ENCODE data around the gene LIM2.
"Not testable (repeated sequence)": the region's sequence is repeated elsewhere in the genome, so short reads cannot be mapped to it uniquely, and the experiment has no call there.

DNA sequence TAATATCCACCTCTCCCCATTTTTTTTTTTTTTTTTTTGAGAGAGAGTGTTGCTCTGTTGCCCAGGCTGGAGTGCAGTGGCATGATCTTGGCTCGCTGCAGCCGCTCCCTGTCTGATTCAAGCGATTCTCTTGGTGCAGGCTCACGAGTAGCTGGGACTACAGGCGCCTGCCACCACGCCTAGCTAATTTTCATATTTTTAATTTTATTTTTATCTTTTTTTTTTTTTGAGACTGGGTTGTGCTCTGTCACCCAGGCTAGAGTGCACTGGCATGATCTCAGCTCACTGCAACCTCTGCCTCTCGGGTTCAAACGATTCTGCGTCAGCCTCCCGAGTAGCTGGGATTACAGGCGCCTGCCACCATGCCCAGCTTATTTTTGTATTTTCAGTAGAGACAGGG is 32.7 kb upstream of the LIM2 start:
- TF ChIP-seq POLR2AphosphoS5 (IDR thresholded peaks at IDR 0.05; ENCODE audit: low read depth); JUNB (IDR thresholded peaks at IDR 0.05; ENCODE audit: unreplicated experiment): not testable (repeated sequence)
- TF ChIP-seq, protein P1, sequence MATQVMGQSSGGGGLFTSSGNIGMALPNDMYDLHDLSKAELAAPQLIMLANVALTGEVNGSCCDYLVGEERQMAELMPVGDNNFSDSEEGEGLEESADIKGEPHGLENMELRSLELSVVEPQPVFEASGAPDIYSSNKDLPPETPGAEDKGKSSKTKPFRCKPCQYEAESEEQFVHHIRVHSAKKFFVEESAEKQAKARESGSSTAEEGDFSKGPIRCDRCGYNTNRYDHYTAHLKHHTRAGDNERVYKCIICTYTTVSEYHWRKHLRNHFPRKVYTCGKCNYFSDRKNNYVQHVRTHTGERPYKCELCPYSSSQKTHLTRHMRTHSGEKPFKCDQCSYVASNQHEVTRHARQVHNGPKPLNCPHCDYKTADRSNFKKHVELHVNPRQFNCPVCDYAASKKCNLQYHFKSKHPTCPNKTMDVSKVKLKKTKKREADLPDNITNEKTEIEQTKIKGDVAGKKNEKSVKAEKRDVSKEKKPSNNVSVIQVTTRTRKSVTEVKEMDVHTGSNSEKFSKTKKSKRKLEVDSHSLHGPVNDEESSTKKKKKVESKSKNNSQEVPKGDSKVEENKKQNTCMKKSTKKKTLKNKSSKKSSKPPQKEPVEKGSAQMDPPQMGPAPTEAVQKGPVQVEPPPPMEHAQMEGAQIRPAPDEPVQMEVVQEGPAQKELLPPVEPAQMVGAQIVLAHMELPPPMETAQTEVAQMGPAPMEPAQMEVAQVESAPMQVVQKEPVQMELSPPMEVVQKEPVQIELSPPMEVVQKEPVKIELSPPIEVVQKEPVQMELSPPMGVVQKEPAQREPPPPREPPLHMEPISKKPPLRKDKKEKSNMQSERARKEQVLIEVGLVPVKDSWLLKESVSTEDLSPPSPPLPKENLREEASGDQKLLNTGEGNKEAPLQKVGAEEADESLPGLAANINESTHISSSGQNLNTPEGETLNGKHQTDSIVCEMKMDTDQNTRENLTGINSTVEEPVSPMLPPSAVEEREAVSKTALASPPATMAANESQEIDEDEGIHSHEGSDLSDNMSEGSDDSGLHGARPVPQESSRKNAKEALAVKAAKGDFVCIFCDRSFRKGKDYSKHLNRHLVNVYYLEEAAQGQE (IDR thresholded peaks at IDR 0.05; ENCODE audit: unreplicated experiment), result not testable (repeated sequence)
- TF ChIP-seq, protein P2, sequence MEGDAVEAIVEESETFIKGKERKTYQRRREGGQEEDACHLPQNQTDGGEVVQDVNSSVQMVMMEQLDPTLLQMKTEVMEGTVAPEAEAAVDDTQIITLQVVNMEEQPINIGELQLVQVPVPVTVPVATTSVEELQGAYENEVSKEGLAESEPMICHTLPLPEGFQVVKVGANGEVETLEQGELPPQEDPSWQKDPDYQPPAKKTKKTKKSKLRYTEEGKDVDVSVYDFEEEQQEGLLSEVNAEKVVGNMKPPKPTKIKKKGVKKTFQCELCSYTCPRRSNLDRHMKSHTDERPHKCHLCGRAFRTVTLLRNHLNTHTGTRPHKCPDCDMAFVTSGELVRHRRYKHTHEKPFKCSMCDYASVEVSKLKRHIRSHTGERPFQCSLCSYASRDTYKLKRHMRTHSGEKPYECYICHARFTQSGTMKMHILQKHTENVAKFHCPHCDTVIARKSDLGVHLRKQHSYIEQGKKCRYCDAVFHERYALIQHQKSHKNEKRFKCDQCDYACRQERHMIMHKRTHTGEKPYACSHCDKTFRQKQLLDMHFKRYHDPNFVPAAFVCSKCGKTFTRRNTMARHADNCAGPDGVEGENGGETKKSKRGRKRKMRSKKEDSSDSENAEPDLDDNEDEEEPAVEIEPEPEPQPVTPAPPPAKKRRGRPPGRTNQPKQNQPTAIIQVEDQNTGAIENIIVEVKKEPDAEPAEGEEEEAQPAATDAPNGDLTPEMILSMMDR (conservative IDR thresholded peaks at IDR 0.05; ENCODE audit: low read depth in 2 of 2), result not testable (repeated sequence)
